WI38 (cell line): ENCODE data around the gene CPT1C.

Source experiments
- H3K4me3 ChIP-seq: 2 replicates; pipeline ENCODE4 v1.5.1; 2011; ENCODE audit warnings: low read depth, mild to moderate bottlenecking, control low read depth, low read length
- TF ChIP-seq, protein P1 (sequence below): IDR thresholded peaks from 2 replicates; pipeline ENCODE4 v1.5.1; 2012; ENCODE audit warnings: low read depth, mild to moderate bottlenecking, control low read depth, low read length

CPT1C gene

DNA sequence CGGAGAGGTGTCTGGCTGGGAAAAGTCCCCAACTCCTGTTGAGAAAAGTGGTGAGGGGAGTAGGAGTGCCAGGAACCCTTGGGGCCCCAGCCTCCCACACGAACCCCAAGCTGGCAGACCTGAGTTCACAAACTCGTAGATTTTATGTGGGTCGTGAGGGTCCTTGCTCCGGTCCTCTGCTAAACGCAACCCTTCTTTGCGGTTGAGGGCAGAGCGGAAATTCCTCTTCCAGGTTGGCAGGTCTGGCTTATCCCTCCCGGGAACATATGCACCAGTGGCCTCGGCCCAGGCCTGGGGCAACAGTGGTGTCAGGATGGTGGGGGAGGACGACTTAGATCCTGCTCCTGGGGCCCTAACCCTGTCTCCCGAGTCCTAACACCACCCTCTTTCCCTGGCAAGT, 27.7 kb upstream of the CPT1C start:
- TF ChIP-seq, protein P1, sequence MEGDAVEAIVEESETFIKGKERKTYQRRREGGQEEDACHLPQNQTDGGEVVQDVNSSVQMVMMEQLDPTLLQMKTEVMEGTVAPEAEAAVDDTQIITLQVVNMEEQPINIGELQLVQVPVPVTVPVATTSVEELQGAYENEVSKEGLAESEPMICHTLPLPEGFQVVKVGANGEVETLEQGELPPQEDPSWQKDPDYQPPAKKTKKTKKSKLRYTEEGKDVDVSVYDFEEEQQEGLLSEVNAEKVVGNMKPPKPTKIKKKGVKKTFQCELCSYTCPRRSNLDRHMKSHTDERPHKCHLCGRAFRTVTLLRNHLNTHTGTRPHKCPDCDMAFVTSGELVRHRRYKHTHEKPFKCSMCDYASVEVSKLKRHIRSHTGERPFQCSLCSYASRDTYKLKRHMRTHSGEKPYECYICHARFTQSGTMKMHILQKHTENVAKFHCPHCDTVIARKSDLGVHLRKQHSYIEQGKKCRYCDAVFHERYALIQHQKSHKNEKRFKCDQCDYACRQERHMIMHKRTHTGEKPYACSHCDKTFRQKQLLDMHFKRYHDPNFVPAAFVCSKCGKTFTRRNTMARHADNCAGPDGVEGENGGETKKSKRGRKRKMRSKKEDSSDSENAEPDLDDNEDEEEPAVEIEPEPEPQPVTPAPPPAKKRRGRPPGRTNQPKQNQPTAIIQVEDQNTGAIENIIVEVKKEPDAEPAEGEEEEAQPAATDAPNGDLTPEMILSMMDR = no peak

DNA sequence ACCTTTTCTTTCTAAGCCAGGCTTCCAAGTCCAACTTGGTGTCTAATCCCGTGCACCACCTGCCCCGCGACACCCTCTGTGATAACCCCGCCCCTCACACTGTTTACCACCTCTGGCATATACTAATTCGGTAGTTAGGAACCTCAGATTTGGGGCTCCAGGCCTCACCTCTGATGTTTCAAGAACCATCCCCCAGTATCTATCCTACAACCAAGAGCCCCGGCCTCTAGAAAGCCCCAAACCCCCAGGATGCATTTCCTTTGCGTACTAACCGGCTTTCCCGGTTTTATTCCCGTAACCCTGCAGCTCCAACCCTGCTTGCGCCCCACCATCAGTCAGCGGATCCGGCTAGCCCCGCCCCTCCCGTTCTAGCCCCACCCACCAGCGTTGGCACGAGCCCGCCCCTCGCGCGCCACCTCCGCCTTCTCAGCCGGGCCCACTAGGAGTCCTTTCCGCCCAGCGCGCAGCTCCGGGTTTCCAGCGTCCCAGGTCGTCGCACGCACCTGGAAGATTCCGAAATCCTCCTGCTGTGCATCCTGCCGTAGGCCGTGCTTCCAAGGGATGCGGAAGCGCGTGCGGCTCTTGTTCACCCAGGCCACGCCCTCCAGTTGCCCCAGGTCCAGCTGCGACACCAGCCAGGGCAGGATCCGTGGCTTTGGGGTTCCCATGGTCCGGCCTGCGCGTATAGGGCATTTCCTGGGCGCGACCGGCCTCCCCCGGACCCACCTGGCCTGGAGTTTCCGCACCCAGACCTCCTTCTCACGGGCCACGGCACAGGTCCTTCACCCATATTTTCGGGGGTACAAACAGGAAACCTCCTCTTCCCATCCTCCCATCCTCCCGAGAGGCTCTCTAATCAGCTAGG, 26.5 kb upstream of the CPT1C start:
- H3K4me3 ChIP-seq = peak overlapping the region; percentile 96
- TF ChIP-seq, protein P1 = no peak

More for the DNA sequence above, 27.7 kb upstream of the CPT1C start:
- no peak overlapping the region for H3K4me3 ChIP-seq

DNA sequence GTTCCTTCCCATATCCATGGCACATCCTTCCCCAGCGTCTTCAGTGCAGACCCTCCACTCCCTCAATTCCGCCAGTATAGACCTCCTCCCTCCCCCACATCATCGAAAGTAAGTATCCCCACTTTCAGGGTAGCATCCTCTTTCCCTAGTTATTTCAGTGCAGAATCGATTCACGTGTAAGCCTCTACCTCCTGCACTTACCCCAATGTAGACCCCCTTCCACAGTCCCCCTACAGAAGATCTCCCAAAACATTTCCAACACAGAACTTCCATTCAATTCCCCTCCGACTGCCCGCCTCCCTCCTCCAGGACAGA, 25.9 kb upstream of the CPT1C start:
- peak overlapping the region; percentile 96 for H3K4me3 ChIP-seq
- TF ChIP-seq, protein P1 = no peak

DNA sequence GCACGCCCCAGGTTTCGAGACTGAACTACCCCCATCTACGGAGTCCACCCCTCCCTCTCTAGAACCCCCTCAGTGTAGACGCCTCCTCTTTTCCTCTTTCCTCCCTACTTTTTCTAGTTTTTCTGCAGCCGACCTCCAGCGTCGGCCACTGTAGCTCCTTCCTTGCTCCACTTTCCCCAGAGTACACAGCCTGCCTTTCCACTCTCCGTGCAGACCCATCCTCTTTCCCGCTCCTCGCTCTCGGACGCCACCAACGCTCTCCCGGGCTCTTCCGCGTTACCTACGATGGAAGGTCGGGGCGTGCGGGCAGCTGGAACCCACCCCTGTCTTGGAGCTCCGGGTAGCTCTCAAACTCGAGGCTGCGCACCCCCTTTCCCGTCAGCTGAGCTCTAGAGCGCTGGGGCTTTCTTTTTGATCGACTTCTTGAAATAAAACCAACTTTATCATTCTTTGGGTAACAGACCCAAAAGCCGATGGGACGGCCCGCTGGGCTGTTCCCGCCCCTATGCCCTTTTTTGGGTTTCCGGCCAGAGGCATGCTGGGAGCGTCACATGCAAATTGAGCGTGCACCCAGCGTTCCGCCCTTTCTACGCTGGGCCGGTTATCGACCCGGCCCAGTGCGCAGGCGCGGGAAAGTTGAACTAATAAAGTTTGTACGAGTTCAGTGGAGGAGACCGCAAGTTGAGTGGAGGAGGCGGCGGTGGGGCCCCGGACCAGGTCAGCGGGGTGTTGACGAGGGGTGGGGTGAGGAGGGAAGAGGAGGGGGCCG, 25.4 kb upstream of the CPT1C start, which contains the start of the genes BCL2L12 and IRF3:
Gene BCL2L12 (plus strand): TSS at position 583 of the 769 bp plus-strand sequence. CDS start 760 bp downstream, outside the sequence.
Gene IRF3 (minus strand): TSS at position 507 of the 769 bp plus-strand sequence. CDS start 1,019 bp downstream, outside the sequence.
- TF ChIP-seq, protein P1 = no peak
- H3K4me3 ChIP-seq = peak within 1 kb of the TSS; percentile 96

DNA sequence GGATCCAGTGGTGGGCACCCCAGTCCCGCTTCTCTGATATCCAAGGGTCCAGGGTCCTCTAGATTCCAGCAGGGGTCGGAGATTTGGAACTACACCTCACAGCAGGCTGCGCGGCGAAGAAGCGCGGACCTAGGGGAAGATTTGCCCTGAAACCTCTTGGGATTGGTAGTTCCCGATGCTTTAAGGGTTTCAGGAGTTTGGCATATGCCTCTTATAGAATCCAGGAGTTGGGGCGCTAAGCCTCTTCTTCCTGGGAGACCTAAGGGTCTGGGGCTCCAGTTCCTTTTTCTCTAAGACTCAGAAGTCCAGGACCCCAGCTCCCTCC, 24.8 kb upstream of the CPT1C start:
- H3K4me3 ChIP-seq = peak overlapping the region; percentile 96
- TF ChIP-seq, protein P1 = no peak

DNA sequence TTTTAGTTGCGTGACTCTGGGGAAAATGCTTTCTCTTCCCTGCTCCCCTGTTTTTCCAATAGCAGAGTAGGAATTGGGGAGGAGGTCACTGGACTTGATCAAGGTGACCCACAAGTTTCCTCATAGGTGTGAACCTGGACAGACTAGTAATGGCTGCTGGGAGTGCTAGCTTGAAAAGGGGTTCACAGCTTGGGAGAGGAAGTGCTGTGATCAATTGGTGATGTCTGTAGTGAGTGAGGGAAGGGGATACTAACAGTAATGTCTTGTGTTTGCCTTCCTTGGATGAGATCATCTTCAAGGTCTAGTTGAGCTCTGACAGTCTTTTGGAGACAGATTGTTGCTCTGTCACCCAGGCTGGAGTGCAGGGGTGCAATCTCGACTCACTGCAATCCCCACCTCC, 23.4 kb upstream of the CPT1C start:
- H3K4me3 ChIP-seq = no peak overlapping the region
- TF ChIP-seq, protein P1 = no peak

DNA sequence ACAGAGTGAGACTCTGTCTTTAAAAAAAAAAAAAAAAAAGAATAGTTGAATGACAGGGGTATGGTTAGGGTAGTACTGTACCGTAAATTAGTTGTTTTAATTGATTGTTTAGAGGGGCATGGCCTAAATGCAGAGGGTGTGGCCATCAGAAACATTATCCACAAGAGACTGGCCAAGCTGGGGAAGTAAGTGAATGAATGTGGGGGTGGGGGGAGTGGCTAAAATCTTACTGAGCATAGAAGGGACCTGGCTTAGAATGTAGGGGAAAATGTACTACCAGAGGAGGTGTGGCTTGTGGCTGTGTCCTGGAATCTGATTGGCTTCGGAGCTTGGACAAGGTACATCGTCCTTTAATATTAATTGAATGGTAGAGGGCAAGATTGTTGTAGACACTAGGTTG, 21.4 kb upstream of the CPT1C start:
- H3K4me3 ChIP-seq = no peak overlapping the region
- TF ChIP-seq, protein P1 = no peak
